Colon (tissue), 2 donors: Measurements from ENCODE around the gene TEX53.

Source experiments
- FAIRE-seq: peaks from 2 replicates; lab custom pipeline; 2012; peaks lifted over from hg19 to GRCh38; lab: Jason Lieb, UNC
- donor health status: control.
- donor health status: control.

TEX53 gene

GRCh38 chr9:114638404-114638803, 19.2 kb downstream of the TEX53 start:
- no peak for FAIRE-seq

GRCh38 chr9:114634387-114634786, 23.2 kb downstream of the TEX53 start:
- no peak for FAIRE-seq

DNA sequence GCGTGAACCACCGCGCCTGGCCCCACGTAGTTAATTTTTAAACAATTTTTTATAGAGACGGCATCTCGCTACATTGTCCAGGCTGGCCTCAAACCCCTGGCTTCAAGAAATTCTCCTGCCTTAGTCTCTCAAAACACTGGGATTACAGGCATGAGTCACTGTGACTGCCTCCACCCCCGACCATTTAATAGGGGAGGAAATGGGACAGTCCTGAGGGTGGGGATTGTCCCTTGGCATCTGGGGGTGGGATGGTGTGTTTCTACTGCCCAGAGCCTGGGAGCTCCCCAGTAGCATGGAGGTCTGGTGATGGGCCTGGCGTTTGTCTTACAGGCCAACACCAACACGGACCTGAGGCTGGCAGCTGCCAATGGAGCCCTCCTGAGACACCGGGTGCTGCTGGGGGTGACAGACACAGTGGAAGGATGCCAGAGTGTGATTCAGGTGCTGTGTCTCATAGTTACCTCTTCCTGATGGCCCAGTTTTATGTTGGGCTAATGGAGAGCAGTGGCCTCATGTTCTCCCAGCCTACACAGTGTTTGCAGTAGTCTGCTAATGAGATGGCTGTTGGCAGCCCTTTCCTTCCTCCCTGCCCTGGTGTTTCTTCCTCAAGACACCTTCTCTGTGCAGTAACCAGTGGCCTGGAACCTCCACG, 24.0 kb downstream of the TEX53 start:
- no peak for FAIRE-seq

GRCh38 chr9:114631166-114631565, 26.4 kb downstream of the TEX53 start:
- FAIRE-seq = no peak

DNA sequence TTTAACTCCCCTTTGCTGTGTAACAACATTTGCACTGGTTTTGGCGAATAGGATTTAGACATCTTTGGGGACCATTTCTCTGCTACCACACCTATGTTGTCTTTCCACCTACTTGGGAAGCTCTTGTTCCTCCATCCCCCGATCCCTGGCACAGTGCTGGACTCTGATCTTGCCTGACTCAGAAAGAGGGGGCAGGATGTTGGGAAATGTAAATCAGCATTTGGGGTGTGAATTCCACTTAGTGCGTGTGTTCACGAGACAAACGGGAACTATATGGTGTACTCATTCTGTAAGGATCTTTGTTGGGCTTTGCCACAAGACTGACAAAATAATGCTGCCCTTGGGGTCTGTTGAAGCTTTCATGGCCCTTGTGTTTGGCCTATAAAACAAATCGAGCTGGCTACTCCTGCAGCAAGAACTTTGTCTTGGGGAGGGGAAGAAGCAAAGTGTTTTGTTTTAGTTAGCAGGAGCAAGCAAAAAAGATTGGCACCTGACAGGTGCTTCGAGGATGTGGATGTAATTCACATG, 28.0 kb downstream of the TEX53 start:
- FAIRE-seq = no peak

GRCh38 chr9:114627553-114627952, 30.1 kb downstream of the TEX53 start:
- no peak for FAIRE-seq

DNA sequence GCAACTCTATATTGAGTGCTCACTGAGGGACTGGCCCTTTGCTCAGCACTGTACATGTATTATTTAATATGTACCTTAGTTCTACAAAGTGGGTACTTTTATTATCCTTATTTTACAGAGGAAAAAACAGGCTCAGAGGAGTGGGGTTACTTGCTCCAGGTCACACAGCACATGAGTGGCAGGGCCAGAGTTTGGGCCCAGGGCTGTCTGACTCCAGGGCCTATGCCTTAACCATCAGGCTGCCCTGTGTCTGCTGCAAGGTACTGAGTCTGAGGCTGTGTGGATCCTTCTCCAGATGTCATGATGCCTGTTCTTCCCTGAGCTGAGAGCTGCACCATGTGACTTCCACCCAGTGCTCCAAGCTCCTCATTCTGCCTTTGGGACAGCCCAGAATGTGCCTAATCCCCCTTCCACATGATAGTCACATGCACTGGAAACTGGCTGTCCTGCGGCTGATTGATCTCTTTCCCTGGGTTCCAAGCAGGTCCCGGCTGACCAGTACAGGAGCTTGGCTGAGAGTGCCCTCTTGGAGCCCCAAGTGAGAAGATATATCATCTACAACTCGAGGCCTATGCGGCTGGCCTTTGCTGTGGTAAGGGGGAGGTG, 31.1 kb downstream of the TEX53 start:
- FAIRE-seq = no peak

- FAIRE-seq = no peak
These were observed 32.9 kb downstream of the TEX53 start for GRCh38 chr9:114624677-114625076.

- FAIRE-seq = no peak
These were observed 35.5 kb downstream of the TEX53 start for GRCh38 chr9:114621975-114622609.

GRCh38 chr9:114621561-114621960, 36.0 kb downstream of the TEX53 start:
- no peak for FAIRE-seq

- FAIRE-seq = no peak
These were observed 38.3 kb downstream of the TEX53 start for GRCh38 chr9:114619191-114619761.

DNA sequence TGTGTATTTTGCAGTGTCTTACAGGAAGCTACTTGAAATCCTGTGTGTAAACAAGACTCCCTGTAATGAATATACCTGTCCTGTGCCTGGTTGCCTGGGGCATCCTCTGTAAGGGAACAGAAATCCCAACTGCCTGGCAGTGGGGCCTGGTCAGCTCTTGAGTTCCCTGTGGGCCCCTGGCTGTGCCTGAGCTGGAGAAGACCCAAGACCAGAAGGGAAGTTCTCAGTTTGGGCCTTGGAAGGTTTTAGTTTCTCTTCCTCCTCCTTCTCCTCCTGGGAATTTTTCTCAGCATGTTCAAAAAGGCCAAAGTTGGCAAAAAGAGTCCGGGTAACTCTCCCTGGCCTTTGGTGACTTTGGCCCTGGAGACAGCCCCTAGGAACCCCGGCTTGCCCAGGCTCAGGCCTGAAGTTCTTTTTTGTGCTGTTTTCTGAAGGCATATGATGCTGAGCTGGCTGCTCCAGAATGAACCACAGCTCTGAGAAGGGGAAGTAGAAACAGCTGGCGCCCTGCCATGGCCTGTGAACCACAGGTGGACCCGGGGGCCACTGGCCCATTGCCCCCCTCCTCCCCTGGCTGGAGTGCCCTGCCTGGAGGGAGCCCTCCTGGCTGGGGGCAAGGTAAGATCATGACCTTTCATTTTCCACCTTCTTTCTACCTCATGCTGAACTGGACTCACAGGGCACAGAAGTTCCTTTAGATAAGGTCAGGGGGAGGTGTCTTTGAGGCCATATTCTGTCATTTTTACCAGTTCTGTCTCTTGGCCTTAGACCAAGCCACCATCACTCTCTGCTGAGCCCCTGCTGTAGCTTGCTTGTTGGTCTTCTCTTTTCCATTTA, 40.7 kb downstream of the TEX53 start:
- FAIRE-seq = no peak

GRCh38 chr9:114614373-114614772, 43.2 kb downstream of the TEX53 start:
- no peak for FAIRE-seq

GRCh38 chr9:114613919-114614318, 43.7 kb downstream of the TEX53 start:
- no peak for FAIRE-seq

DNA sequence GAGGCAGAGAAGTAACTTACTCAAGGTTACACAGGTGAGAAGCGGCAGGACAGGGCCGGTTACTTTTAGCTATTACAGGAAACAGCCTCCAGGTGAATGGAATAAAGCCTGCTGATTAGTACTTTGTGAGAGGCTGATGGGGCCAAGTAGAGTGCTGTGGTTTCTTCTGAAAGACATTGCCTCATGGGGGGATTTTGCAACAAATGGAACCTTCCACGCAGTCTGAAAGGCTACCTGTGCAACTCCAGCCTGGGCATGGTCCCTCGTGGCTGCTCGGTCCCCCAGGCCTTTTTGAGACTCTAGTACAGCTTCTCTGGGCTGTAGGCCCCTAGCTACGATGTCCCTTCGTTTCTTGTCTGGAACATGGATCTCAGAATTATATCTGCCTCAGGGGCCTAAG, 44.5 kb downstream of the TEX53 start:
- no peak for FAIRE-seq

DNA sequence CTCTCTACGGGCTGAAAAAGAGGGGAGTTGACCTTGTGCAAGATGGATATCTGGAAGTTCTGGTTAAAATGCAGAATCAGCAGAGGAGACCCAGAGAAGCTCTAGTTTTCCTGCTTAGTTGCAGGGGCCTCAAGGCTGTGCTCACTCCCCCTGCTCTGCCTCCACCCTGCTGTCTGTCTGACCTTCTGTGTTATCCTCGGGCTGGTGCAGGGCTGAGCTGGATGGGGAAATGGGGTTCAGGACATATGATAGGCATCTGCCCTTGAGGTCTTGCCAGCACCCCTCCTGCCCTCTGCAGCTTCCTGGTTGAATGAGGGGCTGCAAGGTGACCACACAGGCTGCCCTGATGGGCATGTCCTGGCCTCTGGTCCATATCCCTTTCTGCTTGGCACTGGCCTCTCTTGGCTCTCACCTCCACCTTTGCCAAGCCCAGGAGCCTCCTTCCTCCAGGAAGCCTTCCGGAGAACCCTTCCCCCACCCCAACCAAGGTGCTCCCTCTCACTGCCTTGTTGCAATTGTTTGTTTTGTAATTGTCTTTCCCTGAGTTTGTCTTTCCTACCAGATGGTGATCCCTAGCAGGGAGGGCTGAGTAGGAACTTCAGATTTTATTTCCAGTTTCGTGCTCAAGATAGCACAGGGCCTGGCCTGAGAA, 45.2 kb downstream of the TEX53 start:
- no peak for FAIRE-seq

GRCh38 chr9:114611516-114612271, 45.9 kb downstream of the TEX53 start:
- FAIRE-seq = no peak

- no peak for FAIRE-seq
These were observed 49.1 kb downstream of the TEX53 start for GRCh38 chr9:114608525-114608796.

GRCh38 chr9:114607671-114608524, 49.7 kb downstream of the TEX53 start:
- FAIRE-seq = no peak

GRCh38 chr9:114606597-114607207, 50.9 kb downstream of the TEX53 start:
- FAIRE-seq = no peak
